ENCODE data around the gene RPL35.

DNA sequence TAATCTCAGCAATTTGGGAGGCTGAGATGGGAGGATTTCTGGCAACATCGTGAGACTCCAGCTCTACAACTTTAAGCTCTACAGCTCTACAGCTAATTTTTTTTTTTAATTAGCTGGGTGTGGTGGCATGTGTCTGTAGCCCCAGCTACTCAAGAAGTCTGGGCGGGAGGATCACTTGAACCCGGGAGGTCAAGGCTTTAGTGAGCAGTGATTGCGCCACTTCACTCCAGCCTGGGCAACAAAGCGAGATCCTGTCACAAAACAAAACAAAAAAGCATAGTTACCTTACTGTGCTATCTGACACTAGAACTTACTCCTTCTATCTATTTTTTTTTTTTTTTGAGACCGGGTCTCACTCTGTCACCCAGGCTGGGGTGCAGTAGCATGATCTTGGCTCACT lies 14.8 kb downstream of the RPL35 start:
- TF ChIP-seq, protein P1, sequence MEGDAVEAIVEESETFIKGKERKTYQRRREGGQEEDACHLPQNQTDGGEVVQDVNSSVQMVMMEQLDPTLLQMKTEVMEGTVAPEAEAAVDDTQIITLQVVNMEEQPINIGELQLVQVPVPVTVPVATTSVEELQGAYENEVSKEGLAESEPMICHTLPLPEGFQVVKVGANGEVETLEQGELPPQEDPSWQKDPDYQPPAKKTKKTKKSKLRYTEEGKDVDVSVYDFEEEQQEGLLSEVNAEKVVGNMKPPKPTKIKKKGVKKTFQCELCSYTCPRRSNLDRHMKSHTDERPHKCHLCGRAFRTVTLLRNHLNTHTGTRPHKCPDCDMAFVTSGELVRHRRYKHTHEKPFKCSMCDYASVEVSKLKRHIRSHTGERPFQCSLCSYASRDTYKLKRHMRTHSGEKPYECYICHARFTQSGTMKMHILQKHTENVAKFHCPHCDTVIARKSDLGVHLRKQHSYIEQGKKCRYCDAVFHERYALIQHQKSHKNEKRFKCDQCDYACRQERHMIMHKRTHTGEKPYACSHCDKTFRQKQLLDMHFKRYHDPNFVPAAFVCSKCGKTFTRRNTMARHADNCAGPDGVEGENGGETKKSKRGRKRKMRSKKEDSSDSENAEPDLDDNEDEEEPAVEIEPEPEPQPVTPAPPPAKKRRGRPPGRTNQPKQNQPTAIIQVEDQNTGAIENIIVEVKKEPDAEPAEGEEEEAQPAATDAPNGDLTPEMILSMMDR (IDR thresholded peaks at IDR 0.05), result no peak
- no peak for TF ChIP-seq POLR2A (IDR thresholded peaks at IDR 0.05)
